Fibroblast of lung (primary cell): ENCODE results near the gene GPR45.

Experiments
- CTCF ChIP-seq, 2 donors: IDR thresholded peaks in 1 of 2; conservative IDR thresholded peaks in 1 of 2; 1 replicate in 1 of 2; 2 replicates in 1 of 2; pipeline ENCODE4 v1.5.1; 2011 to 2012; ENCODE audit warnings: low read length in 2 of 2, control low read depth in 1 of 2, inconsistent platforms in 1 of 2, low read depth in 1 of 2, mild to moderate bottlenecking in 1 of 2
- EZH2 ChIP-seq: IDR thresholded peaks from 2 replicates; pipeline ENCODE4 v1.5.1; 2012; ENCODE audit warnings: low read length, control low read depth, mild to moderate bottlenecking; ENCODE audit errors: missing control alignments

- TF ChIP-seq CTCF (conservative IDR thresholded peaks at IDR 0.05 in 1 of 2, IDR thresholded peaks at IDR 0.05 in 1 of 2; ENCODE audit: low read depth in 1 of 2, low read length in 2 of 2) (no peak), EZH2 (no peak)
Measured at GRCh38 chr2:105271393-105272045, 30.0 kb downstream of the GPR45 start.
